LHCN-M2 (cell line): ENCODE data around the gene LYPD3. TPM values are rescaled to one million over a fixed set of nuclear protein-coding genes. Genes with fewer than 3 reads are reported as not detected.
"Not testable (repeated sequence)": the region's sequence is repeated elsewhere in the genome, so short reads cannot be mapped to it uniquely, and the experiment has no call there.

Experiments
- DNase-seq: peaks from one replicate; pipeline ENCODE4 v3.0.0-alpha.2; 2012; ENCODE audit warnings: low read depth
- total RNA-seq: library from RNA; depleted of rRNA; stranded (reverse); fragments of >200 nt; gene quantifications from 2 replicates; pipeline ENCODE4 v1.2.3, GENCODE V29; 2014

LYPD3 gene
- total RNA-seq, 1 experiment from 2014 or later = 0.17 TPM

- DNase-seq = no peak
These were observed 2.5 kb downstream of the LYPD3 start for GRCh38 chr19:43462785-43463380.

- DNase-seq = no peak
These were observed 3.0 kb downstream of the LYPD3 start for GRCh38 chr19:43462383-43462782.

DNA sequence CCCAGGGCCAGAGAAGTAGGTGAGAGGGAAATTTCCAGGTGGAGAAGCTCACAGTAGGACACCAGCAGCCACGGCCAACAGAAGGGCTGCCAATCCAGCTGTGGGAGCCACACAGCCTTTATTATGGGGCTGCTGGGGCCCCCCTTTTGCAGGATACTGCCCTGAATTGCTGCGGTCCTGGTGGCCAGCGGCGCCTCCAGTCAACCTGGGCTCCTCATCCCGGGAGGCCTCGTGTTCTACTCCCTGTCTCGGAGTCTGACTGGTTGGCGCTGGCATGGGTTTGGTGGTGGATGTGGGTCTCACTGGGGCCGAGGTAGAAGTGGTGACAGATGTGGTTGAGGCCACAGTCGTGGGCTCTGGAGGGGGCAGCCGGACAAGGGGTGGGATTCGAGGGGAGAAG lies 4.1 kb downstream of the LYPD3 start:
- DNase-seq = no peak

DNA sequence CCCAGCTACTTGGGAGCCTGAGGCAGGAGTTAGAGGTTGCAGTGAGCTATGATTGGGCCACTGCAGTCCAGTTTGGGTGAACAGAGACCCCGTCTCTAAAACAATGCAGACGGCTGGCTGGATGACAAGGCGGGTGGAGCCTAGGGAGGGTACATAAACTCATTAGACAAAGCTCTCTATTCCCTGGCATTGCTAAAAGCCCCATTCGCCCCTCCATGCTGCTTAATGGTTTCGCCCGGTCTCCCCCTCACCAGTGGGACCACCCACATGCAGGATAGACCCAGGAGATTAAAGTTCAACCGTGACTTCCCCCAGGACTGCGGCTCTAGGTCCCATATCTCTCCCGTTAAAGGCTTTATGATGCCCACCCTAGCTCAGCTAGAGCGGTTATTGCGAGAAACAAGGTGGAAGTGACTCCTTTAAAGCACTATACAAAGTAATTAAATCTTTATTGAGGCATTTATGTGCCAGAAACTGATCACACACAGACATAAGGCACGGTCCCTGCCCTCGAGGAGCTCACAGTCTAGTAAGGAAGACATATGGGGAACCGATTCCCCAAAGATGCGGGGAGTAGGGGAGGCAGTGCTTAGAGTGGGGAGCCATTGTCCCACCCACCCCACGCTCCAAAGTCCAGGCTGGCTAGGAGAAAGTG lies 4.9 kb downstream of the LYPD3 start:
- DNase-seq = no peak

DNA sequence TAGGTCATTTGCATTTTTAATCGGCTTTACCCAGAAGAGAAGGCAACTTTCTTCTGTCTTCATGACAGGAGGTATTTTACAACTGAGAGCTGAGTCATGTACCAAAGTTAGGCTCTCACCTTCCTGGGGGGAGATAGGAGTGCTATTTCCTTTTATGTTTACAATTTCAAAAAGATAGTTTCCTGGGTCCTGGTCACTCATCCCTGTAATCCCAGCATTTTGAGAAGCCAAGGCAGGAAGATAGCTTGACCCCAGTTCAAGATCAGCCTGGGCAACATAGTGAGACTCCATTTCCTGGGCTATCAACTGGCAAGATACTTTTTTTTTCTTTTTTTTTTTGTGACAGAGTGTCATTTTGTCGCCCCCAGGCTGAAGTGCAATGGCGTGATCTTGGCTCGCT lies 7.6 kb downstream of the LYPD3 start:
- no peak for DNase-seq

- no peak for DNase-seq
These were observed 9.9 kb downstream of the LYPD3 start for GRCh38 chr19:43455321-43456113.

GRCh38 chr19:43454031-43454430 lies 11.4 kb downstream of the LYPD3 start:
- DNase-seq = no peak

DNA sequence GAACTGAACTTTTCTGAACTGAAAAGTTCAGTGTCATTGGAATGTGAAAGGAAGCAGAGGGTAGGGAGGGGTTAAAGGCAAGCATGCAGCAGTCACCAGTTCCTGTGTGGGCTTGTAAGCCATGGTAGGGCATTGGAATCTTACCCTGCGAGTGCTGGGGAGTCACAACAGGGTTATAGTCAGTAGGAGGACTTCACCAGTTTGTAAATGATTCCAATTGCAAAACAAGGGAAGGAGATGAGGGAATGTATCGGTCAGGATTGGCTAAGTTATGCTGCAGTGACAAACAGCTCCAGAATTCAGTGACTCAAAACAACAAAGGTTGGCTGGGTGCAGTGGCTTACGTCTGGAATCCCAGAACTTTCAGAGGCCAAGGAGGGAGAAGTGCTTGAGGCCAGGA lies 12.8 kb downstream of the LYPD3 start:
- no peak for DNase-seq

DNA sequence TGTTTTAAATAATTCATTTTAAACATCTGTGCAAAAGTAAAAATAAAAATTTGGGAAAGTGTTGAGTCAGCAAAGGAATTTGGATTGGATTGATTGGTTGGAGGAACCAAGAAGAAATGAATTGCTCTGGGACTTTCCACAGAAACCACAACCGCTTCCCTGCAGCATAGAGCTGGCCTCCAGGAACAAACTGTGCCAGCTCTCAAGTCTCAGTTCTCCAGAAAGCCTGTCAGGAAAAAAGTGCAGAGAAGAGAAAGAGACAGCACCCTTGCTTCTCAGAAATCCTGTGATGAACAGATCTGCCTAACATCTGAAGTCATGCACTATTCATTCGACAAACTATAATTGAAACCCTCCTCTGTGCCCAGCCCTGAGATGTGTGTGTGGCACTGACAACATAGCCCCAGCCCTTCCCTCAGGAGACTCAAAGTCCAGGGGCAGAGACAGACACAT lies 14.8 kb downstream of the LYPD3 start:
- DNase-seq = peak; percentile 55

DNA sequence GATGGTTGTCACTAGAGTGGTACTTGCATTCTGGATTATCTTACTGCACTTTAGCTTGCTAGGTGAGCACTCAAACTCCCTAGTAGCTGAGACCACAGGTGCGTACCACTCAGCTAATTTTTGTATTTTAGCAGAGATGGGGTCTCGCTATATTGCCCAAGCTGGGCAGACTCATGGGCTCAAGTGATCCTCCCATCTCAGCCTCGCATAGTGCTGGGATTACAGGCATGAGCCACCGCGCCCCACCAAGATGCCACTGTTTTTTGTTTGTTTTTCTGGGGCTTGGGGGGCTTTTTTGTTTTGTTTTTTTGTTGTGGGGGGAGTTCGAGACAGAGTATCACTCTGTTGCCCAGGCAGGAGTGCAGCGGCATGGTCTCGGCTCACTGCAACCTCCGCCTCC lies 17.8 kb downstream of the LYPD3 start:
- no peak for DNase-seq

- DNase-seq = peak; percentile 66
These were observed 18.5 kb downstream of the LYPD3 start for GRCh38 chr19:43446746-43447489.

- DNase-seq = no peak
These were observed 20.0 kb downstream of the LYPD3 start for GRCh38 chr19:43445426-43445825.

GRCh38 chr19:43444531-43445287 lies 20.7 kb downstream of the LYPD3 start:
- DNase-seq = no peak

- not testable (repeated sequence) for DNase-seq
These were observed 21.3 kb downstream of the LYPD3 start for GRCh38 chr19:43444091-43444490.

DNA sequence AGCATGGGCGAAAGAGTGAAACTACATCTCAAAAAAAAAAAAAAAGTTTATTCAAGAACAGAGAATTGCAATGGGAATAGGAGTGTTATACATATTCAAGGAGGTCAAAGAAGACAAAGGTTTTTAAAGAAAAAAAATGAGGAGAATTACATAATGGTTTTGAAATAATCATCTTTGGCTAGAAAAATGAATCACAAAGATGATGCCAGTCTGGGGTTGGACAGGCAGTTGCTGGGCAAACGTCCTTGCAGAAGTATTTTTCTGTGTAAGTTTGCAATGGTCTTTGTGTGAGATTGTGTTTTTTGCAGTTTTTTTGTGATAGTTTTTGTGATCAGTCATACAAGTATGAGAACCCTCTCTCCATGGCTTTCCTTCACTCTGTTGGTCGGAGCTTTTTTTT lies 23.7 kb downstream of the LYPD3 start:
- DNase-seq = no peak

DNA sequence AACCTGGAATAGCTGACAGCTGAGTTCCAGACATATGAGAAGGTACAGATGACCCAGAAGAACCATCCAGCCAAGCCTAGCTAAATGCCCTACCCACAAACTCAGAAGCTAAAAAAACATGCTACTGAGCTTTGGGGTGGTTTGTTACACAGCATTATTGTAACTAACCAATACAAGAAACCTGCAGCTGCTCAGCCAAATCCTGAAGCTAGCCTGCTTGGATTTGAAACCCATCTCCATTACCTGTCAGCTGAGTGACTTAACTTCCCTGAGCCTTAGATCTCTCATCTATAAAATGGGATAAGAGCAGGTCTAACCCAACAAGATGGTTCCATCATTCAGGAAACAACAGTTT lies 25.7 kb downstream of the LYPD3 start:
- DNase-seq = no peak

DNA sequence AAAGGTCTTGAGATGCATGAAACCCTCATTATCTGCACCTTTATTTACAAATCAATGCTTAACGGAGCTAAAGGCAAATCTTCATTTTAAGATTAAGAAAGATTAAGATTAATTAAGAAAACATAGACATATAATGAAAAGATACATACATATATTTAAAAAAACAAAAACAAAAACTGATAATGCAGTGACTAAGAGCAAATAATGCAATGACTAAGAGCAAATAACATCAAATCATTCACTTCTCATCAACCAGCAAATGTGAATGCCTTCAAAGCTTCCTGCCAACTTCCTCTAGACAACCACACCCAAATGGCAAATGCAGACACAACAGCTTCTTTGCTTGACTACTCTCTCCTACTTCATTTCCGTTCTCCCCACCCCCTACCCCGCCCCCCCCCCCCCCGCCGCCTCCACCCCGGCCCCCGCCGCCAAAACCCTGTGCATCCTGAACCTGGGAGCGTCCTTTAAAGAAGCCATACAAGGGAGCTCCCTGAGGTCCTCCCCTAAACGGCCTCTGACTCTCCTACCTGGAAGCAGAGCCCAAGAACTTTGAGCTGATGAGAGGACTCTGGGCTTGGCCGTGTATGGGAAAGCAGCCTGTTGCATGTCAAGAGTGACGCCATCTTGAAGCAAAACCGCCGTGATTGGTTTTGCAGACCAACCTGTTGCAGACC lies 26.2 kb downstream of the LYPD3 start:
- peak; percentile 48 for DNase-seq

DNA sequence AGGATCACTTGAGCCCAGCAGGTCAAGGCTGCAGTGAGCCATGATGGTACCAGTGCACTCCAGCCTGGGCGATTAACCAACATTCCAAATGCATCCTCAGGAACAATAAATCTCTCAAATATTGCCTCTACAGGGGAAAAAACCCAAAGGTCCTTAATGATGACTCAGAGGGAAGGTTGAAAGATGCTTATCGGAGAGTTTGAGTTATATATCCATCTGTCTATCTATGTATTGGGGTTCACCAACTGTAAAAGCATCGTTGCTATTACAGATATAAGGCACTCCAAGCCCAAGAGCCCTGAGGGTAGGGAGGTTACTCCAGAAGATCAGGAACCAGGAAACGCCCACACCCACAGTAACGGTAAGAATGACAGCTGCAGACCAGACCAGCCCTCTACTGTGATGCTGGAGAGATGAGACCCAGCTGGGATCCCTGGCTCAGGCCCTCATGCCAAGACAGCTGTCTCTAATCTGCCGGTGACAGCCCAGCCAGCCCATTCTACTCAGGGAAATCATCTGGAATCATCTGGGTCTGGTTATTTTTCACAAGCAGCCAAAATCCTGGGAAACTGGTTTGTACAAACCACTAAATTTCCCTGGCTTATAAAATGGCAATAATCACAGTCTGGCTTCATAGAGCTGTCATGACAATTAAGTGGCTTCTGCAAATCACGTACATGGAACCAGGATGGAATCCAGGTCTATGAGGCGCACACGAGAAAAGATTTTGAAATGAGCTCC lies 26.9 kb downstream of the LYPD3 start:
- peak; percentile 82 for DNase-seq

GRCh38 chr19:43437712-43438111 lies 27.7 kb downstream of the LYPD3 start:
- DNase-seq = no peak

- DNase-seq = not testable (repeated sequence)
These were observed 28.1 kb downstream of the LYPD3 start for GRCh38 chr19:43437284-43437683.
